Inflammatory macrophage treated with lipopolysaccharide for 1 hour (primary cell): ENCODE data around the gene ZNF653.

Experiments
- DNase-seq, 2 donors: peaks; one replicate each; pipeline ENCODE4 v3.0.0-alpha.2; 2020 to 2022

The ZNF653 gene

GRCh38 chr19:11510444-11510843 is 4.8 kb upstream of the ZNF653 start:
- no peak for DNase-seq

GRCh38 chr19:11507370-11508078 is 1.9 kb upstream of the ZNF653 start:
- no peak for DNase-seq

GRCh38 chr19:11506967-11507366 is 1.3 kb upstream of the ZNF653 start:
- DNase-seq: no peak

GRCh38 chr19:11506101-11506555 is 489 bp upstream of the ZNF653 start:
- DNase-seq: no peak

- DNase-seq: peak; percentile 87 to 94
These were observed 571 bp downstream of the ZNF653 start for GRCh38 chr19:11505032-11505503.

- DNase-seq: no peak
These were observed 1.1 kb downstream of the ZNF653 start for GRCh38 chr19:11504502-11505031.

- no peak for DNase-seq
These were observed 5.7 kb downstream of the ZNF653 start for GRCh38 chr19:11499890-11500420.

- no peak for DNase-seq
These were observed 6.4 kb downstream of the ZNF653 start for GRCh38 chr19:11499220-11499726.

GRCh38 chr19:11496391-11497163 is 9.1 kb downstream of the ZNF653 start:
- peak; percentile 25 to 67 for DNase-seq

GRCh38 chr19:11495885-11496284 is 9.8 kb downstream of the ZNF653 start:
- no peak for DNase-seq

- no peak for DNase-seq
These were observed 10.2 kb downstream of the ZNF653 start for GRCh38 chr19:11495481-11495880.

GRCh38 chr19:11494634-11495285 is 10.9 kb downstream of the ZNF653 start:
- DNase-seq: no peak

GRCh38 chr19:11489378-11489777 is 16.3 kb downstream of the ZNF653 start:
- no peak for DNase-seq

GRCh38 chr19:11486661-11487503 is 18.8 kb downstream of the ZNF653 start:
- DNase-seq: no peak

- no peak for DNase-seq
These were observed 20.3 kb downstream of the ZNF653 start for GRCh38 chr19:11485245-11485837.

GRCh38 chr19:11483366-11484111 is 22.1 kb downstream of the ZNF653 start:
- DNase-seq: no peak

GRCh38 chr19:11482384-11483050 is 23.1 kb downstream of the ZNF653 start:
- DNase-seq: peak; percentile 68 to 90

GRCh38 chr19:11481534-11482383 is 23.9 kb downstream of the ZNF653 start:
- DNase-seq: peak; percentile 73 to 76
